KMS-11 (cell line): ENCODE results near the gene RUNX1.
"Not testable (repeated sequence)": the region's sequence is repeated elsewhere in the genome, so short reads cannot be mapped to it uniquely, and the experiment has no call there.

ENCODE experiments used
- H2AFZ ChIP-seq: fragments of 200-600 bp; sonication (generic); 2 replicates; pipeline ENCODE4 v1.6.1; 2016; ENCODE audit warnings: antibody characterized with exemption, mixed run types, low read depth
- H3K27ac ChIP-seq: fragments of 200-600 bp; sonication (generic); 2 replicates; pipeline ENCODE4 v1.6.1; 2016; ENCODE audit warnings: mild to moderate bottlenecking, mixed run types
- H3K27me3 ChIP-seq: fragments of 200-600 bp; sonication (generic); 2 replicates; pipeline ENCODE4 v1.6.1; 2017; ENCODE audit warnings: mild to moderate bottlenecking, low read depth, mixed run types, moderate library complexity; ENCODE audit not compliant: insufficient read depth
- H3K36me3 ChIP-seq: fragments of 200-600 bp; sonication (generic); 2 replicates; pipeline ENCODE4 v1.6.1; 2017; ENCODE audit warnings: mild to moderate bottlenecking, mixed run types; ENCODE audit not compliant: insufficient read depth
- H3K4me1 ChIP-seq: fragments of 200-600 bp; sonication (generic); 2 replicates; pipeline ENCODE4 v1.6.1; 2016; ENCODE audit warnings: mild to moderate bottlenecking, low read depth, mixed run types; ENCODE audit not compliant: poor library complexity, severe bottlenecking
- H3K4me2 ChIP-seq: fragments of 200-600 bp; sonication (generic); 2 replicates; pipeline ENCODE4 v1.7.0; 2016; ENCODE audit warnings: mild to moderate bottlenecking, mixed run types
- H3K4me3 ChIP-seq: fragments of 200-600 bp; sonication (generic); IDR thresholded peaks from 2 replicates; pipeline ENCODE4 v1.6.1; 2017; ENCODE audit warnings: low read depth, low read length, mixed read lengths; ENCODE audit not compliant: insufficient read depth
- H3K79me2 ChIP-seq: fragments of 200-600 bp; sonication (generic); 2 replicates; pipeline ENCODE4 v1.6.1; 2016; ENCODE audit warnings: low read depth, mixed run types; ENCODE audit not compliant: insufficient read depth
- H3K9ac ChIP-seq: fragments of 200-600 bp; sonication (generic); 2 replicates; pipeline ENCODE4 v1.6.1; 2016; ENCODE audit warnings: mild to moderate bottlenecking, mixed run types
- H4K20me1 ChIP-seq: fragments of 200-600 bp; sonication (generic); 2 replicates; pipeline ENCODE4 v1.6.1; 2016; ENCODE audit warnings: mild to moderate bottlenecking, mixed run types; ENCODE audit not compliant: insufficient read depth
- TF ChIP-seq, protein P1 (sequence below): fragments of 200-600 bp; sonication (generic); conservative IDR thresholded peaks from 2 replicates; pipeline ENCODE4 v1.6.1; 2017; ENCODE audit warnings: low read depth, mild to moderate bottlenecking, antibody characterized with exemption, low read length, moderate library complexity, mixed read lengths

Gene RUNX1

DNA sequence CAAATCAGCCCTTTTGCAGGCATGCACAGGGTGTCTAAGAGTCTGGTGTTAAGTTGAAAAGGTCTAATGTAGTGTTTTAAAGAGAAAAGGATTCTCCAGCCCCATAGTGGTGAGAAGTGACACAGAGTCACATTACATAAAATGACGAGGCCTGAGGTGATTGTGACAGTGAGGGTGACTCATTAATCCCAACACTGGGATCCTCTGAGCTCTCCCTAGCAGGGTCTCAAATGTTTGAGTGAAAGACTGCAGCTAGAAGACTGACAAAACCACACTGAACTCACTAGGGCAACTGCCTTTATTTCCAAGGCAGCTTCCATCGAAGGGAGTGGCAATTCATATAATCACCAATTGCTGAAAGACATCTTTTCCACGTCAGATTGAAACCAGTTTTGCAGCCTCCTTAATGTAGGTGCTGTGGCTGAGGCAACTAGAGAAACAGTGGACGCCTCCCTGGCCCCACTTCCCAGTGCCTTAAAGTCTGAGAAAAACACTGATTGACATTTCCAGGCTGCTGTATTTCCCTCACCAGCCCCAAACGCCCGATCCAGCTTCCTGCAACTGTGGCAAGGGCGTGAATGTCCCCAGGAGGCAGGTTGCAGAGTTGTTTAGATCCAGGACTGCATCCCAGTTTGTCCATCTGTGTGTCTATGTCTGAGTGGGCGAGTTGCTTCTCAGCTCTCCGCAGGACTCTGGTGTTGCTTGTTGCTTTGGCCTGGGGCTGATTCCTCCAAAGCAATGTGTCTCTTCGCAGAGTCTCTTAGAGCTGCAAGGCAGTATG lies 81.4 kb downstream of the RUNX1 start:
- Histone ChIP-seq H3K4me2 (no peak overlapping the region), H4K20me1 (no peaks in the 10 kb centered on the region), H3K27me3 (peaks cover 10% of the 10 kb centered on the region), H2AFZ (no peak overlapping the region), H3K79me2 (no peaks in the 10 kb centered on the region), H3K36me3 (no peaks in the 10 kb centered on the region), H3K27ac (no peak overlapping the region), H3K9ac (no peak overlapping the region), H3K4me3 (no peak overlapping the region), H3K4me1 (peaks cover 4% of the 10 kb centered on the region)
- TF ChIP-seq, protein P1, sequence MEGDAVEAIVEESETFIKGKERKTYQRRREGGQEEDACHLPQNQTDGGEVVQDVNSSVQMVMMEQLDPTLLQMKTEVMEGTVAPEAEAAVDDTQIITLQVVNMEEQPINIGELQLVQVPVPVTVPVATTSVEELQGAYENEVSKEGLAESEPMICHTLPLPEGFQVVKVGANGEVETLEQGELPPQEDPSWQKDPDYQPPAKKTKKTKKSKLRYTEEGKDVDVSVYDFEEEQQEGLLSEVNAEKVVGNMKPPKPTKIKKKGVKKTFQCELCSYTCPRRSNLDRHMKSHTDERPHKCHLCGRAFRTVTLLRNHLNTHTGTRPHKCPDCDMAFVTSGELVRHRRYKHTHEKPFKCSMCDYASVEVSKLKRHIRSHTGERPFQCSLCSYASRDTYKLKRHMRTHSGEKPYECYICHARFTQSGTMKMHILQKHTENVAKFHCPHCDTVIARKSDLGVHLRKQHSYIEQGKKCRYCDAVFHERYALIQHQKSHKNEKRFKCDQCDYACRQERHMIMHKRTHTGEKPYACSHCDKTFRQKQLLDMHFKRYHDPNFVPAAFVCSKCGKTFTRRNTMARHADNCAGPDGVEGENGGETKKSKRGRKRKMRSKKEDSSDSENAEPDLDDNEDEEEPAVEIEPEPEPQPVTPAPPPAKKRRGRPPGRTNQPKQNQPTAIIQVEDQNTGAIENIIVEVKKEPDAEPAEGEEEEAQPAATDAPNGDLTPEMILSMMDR = no peak

DNA sequence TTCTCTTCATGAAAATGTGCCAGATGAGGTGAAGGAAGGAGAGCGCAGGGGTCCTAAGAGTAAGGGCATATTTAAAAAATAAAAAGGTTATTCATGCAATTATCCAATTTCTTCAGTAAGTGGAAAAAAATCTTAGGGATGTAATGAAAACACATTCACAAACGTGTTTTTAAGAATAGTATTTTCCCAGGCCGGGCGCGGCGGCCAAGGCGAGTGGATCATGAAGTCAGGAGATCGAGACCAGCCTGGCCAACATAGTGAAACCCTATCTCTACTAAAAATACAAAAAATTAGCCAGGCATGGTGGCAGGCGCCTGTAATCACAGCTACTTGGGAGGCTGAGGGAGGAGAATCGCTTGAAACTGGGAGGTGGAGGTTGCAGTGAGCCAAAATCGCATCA lies 82.2 kb downstream of the RUNX1 start:
- not testable (repeated sequence) for H4K20me1 ChIP-seq, H3K27ac ChIP-seq, H3K4me3 ChIP-seq, H3K9ac ChIP-seq, H3K36me3 ChIP-seq, H3K79me2 ChIP-seq, H3K27me3 ChIP-seq, H3K4me2 ChIP-seq, H2AFZ ChIP-seq, H3K4me1 ChIP-seq

DNA sequence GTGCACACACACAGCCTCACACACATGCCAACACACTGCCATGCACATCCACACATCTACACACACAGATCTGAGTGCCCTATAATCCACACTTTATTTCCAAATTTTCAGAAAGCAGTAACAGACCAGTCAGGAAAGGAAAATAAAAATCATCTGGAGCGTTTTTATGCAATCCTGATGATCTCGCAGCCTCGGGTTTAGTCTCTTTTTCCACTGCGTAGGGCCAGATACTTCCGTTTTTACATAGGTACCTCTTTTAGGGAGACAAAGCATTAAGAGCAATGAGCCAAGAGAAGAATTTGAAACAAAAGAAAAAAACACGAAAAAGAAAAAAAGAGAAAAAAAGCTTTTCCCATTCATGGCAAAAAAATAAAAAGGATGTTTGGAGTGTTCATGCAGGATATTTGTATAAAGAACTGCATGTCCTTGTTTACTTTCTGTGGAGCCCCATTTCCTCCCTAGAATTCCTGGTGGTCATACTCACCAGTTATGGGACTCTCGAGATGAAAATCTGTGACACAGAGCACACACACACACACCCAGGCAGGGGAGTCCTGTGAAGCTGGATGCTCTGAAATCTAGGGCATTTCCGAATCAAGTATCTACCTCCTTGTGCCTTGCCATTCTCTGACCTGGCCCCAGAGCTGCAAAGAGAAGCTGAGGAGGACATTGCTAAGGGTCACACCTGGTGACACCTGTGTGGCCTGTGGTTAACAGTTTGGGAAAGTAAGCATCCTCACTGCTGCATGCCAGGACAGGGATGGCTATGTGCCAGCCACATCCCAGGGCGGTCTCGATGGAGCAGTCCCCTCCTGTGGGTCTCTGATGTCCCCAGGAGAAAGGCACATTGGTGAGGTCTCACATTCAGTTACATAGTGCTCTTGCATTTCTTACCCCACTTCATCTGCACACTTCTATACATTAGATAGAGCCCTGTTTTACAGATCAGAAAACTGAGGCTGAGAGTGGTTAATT lies 83.6 kb downstream of the RUNX1 start:
- Histone ChIP-seq H3K36me3 (no peaks in the 10 kb centered on the region), H3K79me2 (no peaks in the 10 kb centered on the region), H2AFZ (no peak overlapping the region), H3K4me3 (no peak overlapping the region), H4K20me1 (no peaks in the 10 kb centered on the region), H3K4me1 (no peaks in the 10 kb centered on the region), H3K27ac (no peak overlapping the region), H3K4me2 (no peak overlapping the region), H3K27me3 (no peaks in the 10 kb centered on the region; the same call in 1 of the 2 replicates), H3K9ac (no peak overlapping the region)
- TF ChIP-seq, protein P1 = no peak

DNA sequence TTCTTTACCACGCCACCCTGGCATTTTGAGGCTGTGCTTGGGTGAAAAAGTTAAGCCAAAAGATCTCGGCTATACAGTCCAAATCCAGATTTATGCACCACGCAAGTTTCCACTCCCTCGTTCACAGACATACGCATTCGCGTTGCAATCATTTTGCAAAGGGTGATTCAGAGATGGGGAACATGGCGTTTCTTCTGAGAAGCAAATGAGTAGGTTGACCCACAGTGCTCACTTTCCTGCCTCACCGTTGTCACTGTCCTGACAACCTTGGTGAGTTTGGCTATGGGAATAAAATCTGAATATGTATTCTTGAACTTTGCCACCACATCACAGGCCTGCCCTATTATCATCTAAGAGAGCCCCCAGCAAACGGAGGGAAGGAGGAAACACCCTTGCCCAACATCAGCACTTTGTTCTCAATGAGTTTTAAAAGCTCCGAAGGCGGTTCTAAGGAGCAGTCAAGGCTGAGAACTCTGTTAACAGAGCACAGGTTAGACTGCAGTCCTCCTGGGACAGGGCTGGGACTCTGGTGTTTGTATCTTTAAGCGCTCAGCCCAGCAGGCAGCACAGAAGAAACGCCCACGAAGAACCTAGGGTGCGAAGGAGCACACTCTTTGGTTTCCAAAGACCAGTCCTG lies 86.4 kb downstream of the RUNX1 start:
- H3K9ac ChIP-seq = no peak overlapping the region
- H3K27ac ChIP-seq = no peak overlapping the region
- no peaks in the 10 kb centered on the region for H3K79me2 ChIP-seq
- no peak overlapping the region for H3K4me2 ChIP-seq
- TF ChIP-seq, protein P1 = no peak
- no peak overlapping the region for H2AFZ ChIP-seq
- H3K36me3 ChIP-seq = no peaks in the 10 kb centered on the region
- H3K4me3 ChIP-seq = no peak overlapping the region
- H3K4me1 ChIP-seq = no peaks in the 10 kb centered on the region
- H4K20me1 ChIP-seq = no peaks in the 10 kb centered on the region
- no peaks in the 10 kb centered on the region for H3K27me3 ChIP-seq
